Suprapubic skin (tissue), 4 donors: ENCODE results near the gene FAAP100. TPM values are rescaled to one million over a fixed set of nuclear protein-coding genes. Genes with fewer than 3 reads are reported as not detected.

Source experiments
- DNase-seq, 2 donors: peaks; one replicate each; pipeline ENCODE4 v3.0.0-alpha.2; 2019; ENCODE audit warnings: low spot score in 2 of 2
- H3K27ac ChIP-seq: fragments of 200-600 bp; sonication (generic); one replicate; pipeline ENCODE4 v1.5.1; 2019
- H3K27me3 ChIP-seq: fragments of 200-600 bp; sonication (generic); one replicate; pipeline ENCODE4 v1.5.1; 2019
- H3K36me3 ChIP-seq: fragments of 200-600 bp; sonication (generic); one replicate; pipeline ENCODE4 v1.5.1; 2019
- H3K4me1 ChIP-seq: fragments of 200-600 bp; sonication (generic); one replicate; pipeline ENCODE4 v1.5.1; 2019
- H3K4me3 ChIP-seq: fragments of 200-600 bp; sonication (generic); one replicate; pipeline ENCODE4 v1.5.1; 2019; ENCODE audit warnings: mild to moderate bottlenecking
- H3K9me3 ChIP-seq: fragments of 200-600 bp; sonication (generic); one replicate; pipeline ENCODE4 v1.5.1; 2019
- CTCF ChIP-seq, 2 donors: fragments of 200-600 bp in 1 of 2; fragments of 450-650 bp in 1 of 2; sonication (generic) in 1 of 2; IDR thresholded peaks; one replicate each; pipeline ENCODE4 v1.5.1; 2016 to 2019; ENCODE audit warnings: antibody characterized with exemption in 2 of 2, mild to moderate bottlenecking in 1 of 2, moderate library complexity in 1 of 2
- EP300 ChIP-seq: sonication (generic); formaldehyde crosslinking; IDR thresholded peaks from one replicate; pipeline ENCODE4 v1.6.1; 2017; ENCODE audit warnings: antibody characterized with exemption
- POLR2A ChIP-seq, 2 donors: fragments of 450-650 bp; IDR thresholded peaks; one replicate each; pipeline ENCODE4 v1.6.1; 2017; ENCODE audit warnings: antibody characterized with exemption in 2 of 2, mild to moderate bottlenecking in 2 of 2, moderate library complexity in 2 of 2
- POLR2AphosphoS5 ChIP-seq, 3 donors: sonication (generic); formaldehyde crosslinking; IDR thresholded peaks; one replicate each; pipeline ENCODE4 v1.6.1; 2017; ENCODE audit warnings: antibody characterized with exemption in 3 of 3
- WGBS: methylation state at CpG from one replicate; pipeline ENCODE4 v1.1.5; 2018; 5-methylcytosine and 5-hydroxymethylcytosine counted together
- total RNA-seq, 4 donors: library from RNA; depleted of rRNA; stranded (reverse); fragments of >200 nt; gene quantifications; one replicate each; pipeline ENCODE4 v1.1.0, GENCODE V29; 2016

The FAAP100 gene
- total RNA-seq, 4 donors from 2014 or later: 33.0 to 44.2 (median 37.7) TPM

- Histone ChIP-seq H3K9me3 (no peaks in the 10 kb centered on the region), H3K4me3 (no peak overlapping the region), H3K4me1 (no peaks in the 10 kb centered on the region), H3K36me3 (no peaks in the 10 kb centered on the region), H3K27me3 (no peaks in the 10 kb centered on the region), H3K27ac (no peak overlapping the region)
- WGBS: 77% methylated on average over 8 of the region's 12 CpGs
- TF ChIP-seq CTCF (IDR thresholded peaks at IDR 0.05) (no peak), EP300 (no peak), POLR2A (IDR thresholded peaks at IDR 0.05) (no peak), POLR2AphosphoS5 (IDR thresholded peaks at IDR 0.05) (no peak)
- DNase-seq: no peak
These were observed 49.6 kb downstream of the FAAP100 start for GRCh38 chr17:81502471-81503017.

DNA sequence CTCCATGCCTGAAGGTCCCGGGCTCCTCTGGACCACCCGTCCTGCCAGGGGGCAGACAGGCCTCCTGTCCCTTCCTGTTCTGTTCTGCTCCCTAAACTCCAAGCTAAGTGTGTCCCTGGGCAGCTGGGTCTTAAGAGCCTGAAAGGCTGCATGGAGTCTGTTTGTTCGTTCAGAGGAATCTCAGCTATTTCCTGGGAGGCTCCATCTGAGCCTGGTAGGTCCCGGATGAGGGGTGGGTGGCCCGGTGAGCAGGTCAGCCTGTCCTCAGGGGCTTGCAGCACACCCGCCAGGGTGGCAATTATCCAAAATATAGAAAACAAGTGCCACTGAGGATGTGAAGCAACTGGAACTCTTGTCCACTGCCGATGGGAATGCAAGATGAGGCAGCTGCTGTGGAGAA lies 52.1 kb downstream of the FAAP100 start:
- Histone ChIP-seq H3K9me3 (no peaks in the 10 kb centered on the region), H3K4me3 (no peak overlapping the region), H3K4me1 (no peaks in the 10 kb centered on the region), H3K27ac (no peak overlapping the region), H3K36me3 (no peaks in the 10 kb centered on the region), H3K27me3 (no peaks in the 10 kb centered on the region)
- 83% methylated on average over 1 of the region's 7 CpGs for WGBS
- TF ChIP-seq POLR2AphosphoS5 (IDR thresholded peaks at IDR 0.05) (no peak), CTCF (IDR thresholded peaks at IDR 0.05) (no peak), EP300 (no peak), POLR2A (IDR thresholded peaks at IDR 0.05) (no peak)
- DNase-seq: no peak

DNA sequence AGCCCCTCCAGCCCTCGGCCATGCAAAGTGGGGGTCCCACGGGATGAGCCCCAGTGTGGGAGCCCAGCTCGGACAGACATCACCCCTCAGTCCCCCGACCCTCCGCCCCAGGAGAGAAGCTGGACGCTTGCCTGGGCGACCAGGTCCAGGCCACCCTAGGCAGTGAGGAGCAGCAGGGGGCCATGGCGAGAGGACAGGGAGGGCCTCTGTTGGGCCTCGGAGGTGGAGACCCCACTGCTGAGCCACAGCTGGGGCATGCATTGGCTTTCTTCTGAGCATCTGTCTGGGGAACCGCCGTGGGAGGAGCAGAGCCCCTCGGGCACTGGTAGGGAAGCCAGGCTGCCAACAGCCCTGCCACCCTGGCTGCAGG lies 52.6 kb downstream of the FAAP100 start:
- H3K36me3 ChIP-seq: no peaks in the 10 kb centered on the region
- H3K4me3 ChIP-seq: no peak overlapping the region
- TF ChIP-seq POLR2AphosphoS5 (IDR thresholded peaks at IDR 0.05) (no peak), POLR2A (IDR thresholded peaks at IDR 0.05) (no peak), EP300 (no peak), CTCF (IDR thresholded peaks at IDR 0.05) (no peak)
- H3K4me1 ChIP-seq: no peaks in the 10 kb centered on the region
- no peak for DNase-seq
- no peak overlapping the region for H3K27ac ChIP-seq
- no CpG with 5 or more reads among the region's 12 CpGs for WGBS
- H3K9me3 ChIP-seq: no peaks in the 10 kb centered on the region
- no peaks in the 10 kb centered on the region for H3K27me3 ChIP-seq

GRCh38 chr17:81498953-81499600 lies 53.1 kb downstream of the FAAP100 start:
- Histone ChIP-seq H3K36me3 (no peaks in the 10 kb centered on the region), H3K4me1 (no peaks in the 10 kb centered on the region), H3K4me3 (no peak overlapping the region), H3K9me3 (no peaks in the 10 kb centered on the region), H3K27me3 (no peaks in the 10 kb centered on the region), H3K27ac (no peak overlapping the region)
- WGBS: 39% methylated on average over 10 of the region's 64 CpGs
- DNase-seq: no peak
- no peak for TF ChIP-seq POLR2AphosphoS5 (IDR thresholded peaks at IDR 0.05)
- TF ChIP-seq POLR2A (IDR thresholded peaks at IDR 0.05): no peak
- TF ChIP-seq CTCF (IDR thresholded peaks at IDR 0.05): no peak
- TF ChIP-seq EP300: no peak

GRCh38 chr17:81494626-81495377 lies 57.4 kb downstream of the FAAP100 start:
- TF ChIP-seq CTCF (IDR thresholded peaks at IDR 0.05) (no peak), EP300 (no peak), POLR2AphosphoS5 (IDR thresholded peaks at IDR 0.05) (no peak), POLR2A (IDR thresholded peaks at IDR 0.05) (no peak)
- no peaks in the 10 kb centered on the region for H3K36me3 ChIP-seq
- no peaks in the 10 kb centered on the region for H3K9me3 ChIP-seq
- H3K27me3 ChIP-seq: peaks cover 16% of the 10 kb centered on the region
- H3K4me1 ChIP-seq: no peaks in the 10 kb centered on the region
- H3K4me3 ChIP-seq: no peak overlapping the region
- no peak for DNase-seq
- 39% methylated on average over 8 of the region's 8 CpGs for WGBS
- H3K27ac ChIP-seq: no peak overlapping the region
